ENCODE results near the gene GRIK3.

DNA sequence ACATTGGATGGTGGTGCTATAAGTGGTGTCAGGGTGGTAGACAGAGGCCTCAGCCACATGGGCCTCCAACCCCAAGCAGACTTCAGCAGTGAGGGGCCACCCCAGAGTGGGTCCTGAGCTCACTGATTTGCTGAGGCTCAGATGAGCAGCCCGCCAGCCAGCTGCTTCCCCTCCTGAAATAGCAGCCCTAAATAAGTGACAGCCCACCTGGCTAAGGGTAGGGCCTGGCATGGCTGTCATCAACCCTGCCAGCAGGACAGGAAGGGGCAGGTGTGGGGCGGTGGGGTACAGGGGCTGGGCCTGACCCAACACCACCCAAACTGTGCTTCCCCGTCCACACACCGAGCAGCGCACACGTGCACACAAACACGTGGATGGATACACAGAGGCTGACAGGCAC is 79.3 kb downstream of the GRIK3 start:
- TF ChIP-seq, protein P1, sequence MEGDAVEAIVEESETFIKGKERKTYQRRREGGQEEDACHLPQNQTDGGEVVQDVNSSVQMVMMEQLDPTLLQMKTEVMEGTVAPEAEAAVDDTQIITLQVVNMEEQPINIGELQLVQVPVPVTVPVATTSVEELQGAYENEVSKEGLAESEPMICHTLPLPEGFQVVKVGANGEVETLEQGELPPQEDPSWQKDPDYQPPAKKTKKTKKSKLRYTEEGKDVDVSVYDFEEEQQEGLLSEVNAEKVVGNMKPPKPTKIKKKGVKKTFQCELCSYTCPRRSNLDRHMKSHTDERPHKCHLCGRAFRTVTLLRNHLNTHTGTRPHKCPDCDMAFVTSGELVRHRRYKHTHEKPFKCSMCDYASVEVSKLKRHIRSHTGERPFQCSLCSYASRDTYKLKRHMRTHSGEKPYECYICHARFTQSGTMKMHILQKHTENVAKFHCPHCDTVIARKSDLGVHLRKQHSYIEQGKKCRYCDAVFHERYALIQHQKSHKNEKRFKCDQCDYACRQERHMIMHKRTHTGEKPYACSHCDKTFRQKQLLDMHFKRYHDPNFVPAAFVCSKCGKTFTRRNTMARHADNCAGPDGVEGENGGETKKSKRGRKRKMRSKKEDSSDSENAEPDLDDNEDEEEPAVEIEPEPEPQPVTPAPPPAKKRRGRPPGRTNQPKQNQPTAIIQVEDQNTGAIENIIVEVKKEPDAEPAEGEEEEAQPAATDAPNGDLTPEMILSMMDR (IDR thresholded peaks at IDR 0.05): no peak
- TF ChIP-seq ZFX (IDR thresholded peaks at IDR 0.05; ENCODE audit: borderline replicate concordance): no peak

Data from 22Rv1 (cell line).